HepG2 (cell line): Measurements from ENCODE around the gene RHOC. TPM values are rescaled to one million over a fixed set of nuclear protein-coding genes. Genes with fewer than 3 reads are reported as not detected.

Source experiments
- ASH2L ChIP-seq: fragments of 300-600, 200-600 bp; sonication (generic); IDR thresholded peaks from 2 replicates; pipeline ENCODE4 v1.7.0; 2017; ENCODE audit warnings: low read depth, mild to moderate bottlenecking, moderate library complexity, mixed read lengths, low read length; ENCODE audit not compliant: insufficient read length
- ELF1 ChIP-seq: sonication (generic); formaldehyde crosslinking; IDR thresholded peaks from 2 replicates; pipeline ENCODE4 v1.4.0; 2020; ENCODE audit warnings: missing genetic modification reagents
- ELK4 ChIP-seq: sonication (generic); formaldehyde crosslinking; IDR thresholded peaks from 2 replicates; pipeline ENCODE4 v1.9.0; 2021; ENCODE audit warnings: missing genetic modification reagents, borderline replicate concordance
- ERF ChIP-seq: IDR thresholded peaks from 2 replicates; pipeline ENCODE4 v1.6.1; 2018; ENCODE audit warnings: missing biosample characterization, missing genetic modification reagents
- FOXJ3 ChIP-seq: sonication (generic); formaldehyde crosslinking; IDR thresholded peaks from 2 replicates; pipeline ENCODE4 v1.4.0; 2020; ENCODE audit warnings: missing genetic modification reagents, mild to moderate bottlenecking, borderline replicate concordance
- GABPB1 ChIP-seq: IDR thresholded peaks from 2 replicates; pipeline ENCODE4 v1.6.1; 2016; ENCODE audit warnings: mild to moderate bottlenecking, missing genetic modification reagents, moderate library complexity, missing compliant biosample characterization
- HNF1A ChIP-seq, 2 experiments: sonication (generic) in 1 of 2; formaldehyde crosslinking in 1 of 2; IDR thresholded peaks; 2 replicates each; pipeline versions ENCODE4 v1.4.0 to v1.6.1; 2016 to 2020; ENCODE audit warnings: borderline replicate concordance in 1 of 2, low read depth in 1 of 2, mild to moderate bottlenecking in 1 of 2, missing genetic modification reagents in 1 of 2
- IKZF5 ChIP-seq: IDR thresholded peaks from 2 replicates; pipeline ENCODE4 v1.6.1; 2018; ENCODE audit warnings: missing genetic modification reagents, mild to moderate bottlenecking, missing compliant biosample characterization
- MYC ChIP-seq: sonication (generic); formaldehyde crosslinking; IDR thresholded peaks from 2 replicates; pipeline ENCODE4 v1.9.0; 2021; ENCODE audit warnings: missing genetic modification reagents, borderline replicate concordance
- NCOA5 ChIP-seq: sonication (generic); formaldehyde crosslinking; IDR thresholded peaks from 2 replicates; pipeline ENCODE4 v1.4.0; 2020; ENCODE audit warnings: missing genetic modification reagents
- POLR2AphosphoS5 ChIP-seq: IDR thresholded peaks from 2 replicates; pipeline ENCODE4 v1.6.1; 2012; ENCODE audit warnings: low read depth, low read length
- SRY ChIP-seq: sonication (generic); formaldehyde crosslinking; IDR thresholded peaks from 2 replicates; pipeline ENCODE4 v1.8.0; 2022; ENCODE audit warnings: mild to moderate bottlenecking, missing genetic modification reagents
- XRCC5 ChIP-seq: fragments of 200-400 bp; formaldehyde crosslinking; optimal IDR thresholded peaks from 2 replicates; pipeline ENCODE3; 2017; ENCODE audit warnings: mild to moderate bottlenecking, low read length
- ZFX ChIP-seq: sonication (generic); formaldehyde crosslinking; IDR thresholded peaks from 2 replicates; pipeline ENCODE4 v1.4.0; 2020; ENCODE audit warnings: mild to moderate bottlenecking, low read depth, missing genetic modification reagents, moderate library complexity
- ZMYM2 ChIP-seq: sonication (generic); formaldehyde crosslinking; IDR thresholded peaks from 2 replicates; pipeline ENCODE4 v1.8.0; 2022; ENCODE audit warnings: mild to moderate bottlenecking, missing genetic modification reagents
- ZNF280D ChIP-seq: sonication (generic); formaldehyde crosslinking; IDR thresholded peaks from 2 replicates; pipeline ENCODE4 v1.5.1; 2020; ENCODE audit warnings: mild to moderate bottlenecking, missing genetic modification reagents
- ZNF605 ChIP-seq: sonication (generic); formaldehyde crosslinking; IDR thresholded peaks from 2 replicates; pipeline ENCODE4 v1.8.0; 2022; ENCODE audit warnings: mild to moderate bottlenecking, missing genetic modification reagents
- ZNF878 ChIP-seq: sonication (generic); formaldehyde crosslinking; IDR thresholded peaks from 2 replicates; pipeline ENCODE4 v1.8.1; 2023; ENCODE audit warnings: mild to moderate bottlenecking, missing genetic modification reagents, moderate library complexity
- polyA plus RNA-seq, 8 experiments: library from polyadenylated mRNA; depleted of rRNA in 3 of 8; stranded (reverse) in 7 of 8; unstranded in 1 of 8; fragments of >200 nt; fragmentation: Illumina TruSeq in 4 of 8; extraction: Trizol in 4 of 8; gene quantifications; 2 replicates each; pipeline versions ENCODE4 v1.2.1 to v1.2.3, GENCODE V29; 2011 to 2016; ENCODE audit warnings: low read depth in 4 of 8, missing spikeins in 1 of 8, mixed read lengths in 1 of 8; ENCODE audit not compliant: insufficient read depth in 1 of 8
- total RNA-seq, 5 experiments: library from RNA; depleted of rRNA; stranded (reverse); fragments of >200 nt; fragmentation: Illumina TruSeq; extraction: Trizol; gene quantifications; 2 replicates each; pipeline ENCODE4 v1.2.3, GENCODE V29; 2016; ENCODE audit warnings: low read depth in 1 of 5

The RHOC gene
- total and polyA plus RNA-seq, 2 of the 13 experiments (the other 11 are each of a cell fraction or from before 2014, with no cell fraction given), result 64.3 to 182 TPM

GRCh38 chr1:112700290-112701226 is 6.4 kb downstream of the RHOC start (continued):
- TF ChIP-seq HNF1A (IDR thresholded peaks at IDR 0.05; ENCODE audit: low read depth) (0 out of 2 replicates have a peak, but pooled peaks have one; percentile 20), HNF1A (CRISPR knock-in tag; IDR thresholded peaks at IDR 0.05; ENCODE audit: borderline replicate concordance) (no peak), ZNF280D (peak; percentile 66), ZNF605 (CRISPR knock-in tag) (0 out of 2 replicates have a peak, but pooled peaks have one; percentile 35), FOXJ3 (CRISPR knock-in tag) (no peak), NCOA5 (CRISPR knock-in tag) (no peak), GABPB1 (CRISPR knock-in tag) (0 out of 2 replicates have a peak, but pooled peaks have one; percentile 32), ASH2L (peak; percentile 66), MYC (CRISPR knock-in tag) (peak; percentile 25; the same call in 1 of the 2 replicates), ERF (CRISPR knock-in tag) (0 out of 2 replicates have a peak, but pooled peaks have one; percentile 17), IKZF5 (CRISPR knock-in tag) (no peak; the same call in 1 of the 2 replicates), SRY (CRISPR knock-in tag) (0 out of 2 replicates have a peak, but pooled peaks have one; percentile 18), ELF1 (peak; percentile 19; the same call in 1 of the 2 replicates), XRCC5 (peak; percentile 64), ZMYM2 (0 out of 2 replicates have a peak, but pooled peaks have one; percentile 48), ELK4 (no peak), ZNF878 (CRISPR knock-in tag) (0 out of 2 replicates have a peak, but pooled peaks have one; percentile 39), ZFX (CRISPR knock-in tag) (peak; percentile 5; the same call in 1 of the 2 replicates), POLR2AphosphoS5 (peak; percentile 69)
